Neuronal stem cell (in vitro differentiated cells): Measurements from ENCODE around the gene RIT2.
A peak's percentile ranks its signal among the peaks of the same experiment; 100 is the strongest.

Experiments
- DNase-seq: peaks from one replicate; pipeline ENCODE4 v3.0.0-alpha.2; 2013; ENCODE audit warnings: low spot score
- H2AFZ ChIP-seq: one replicate; pipeline ENCODE4 v1.6.1; 2013; ENCODE audit warnings: mild to moderate bottlenecking, low read length, inconsistent platforms
- H2AK5ac ChIP-seq: 2 replicates; pipeline ENCODE4 v1.6.1; 2013; ENCODE audit warnings: low read depth, mild to moderate bottlenecking, inconsistent platforms, low read length, moderate library complexity, mixed read lengths
- H2BK120ac ChIP-seq: 2 replicates; pipeline ENCODE4 v1.6.1; 2013; ENCODE audit warnings: low read depth, mild to moderate bottlenecking, inconsistent platforms, low read length, moderate library complexity, mixed read lengths
- H2BK12ac ChIP-seq: one replicate; pipeline ENCODE4 v1.6.1; 2013; ENCODE audit warnings: low read length, inconsistent platforms
- H2BK15ac ChIP-seq: 2 replicates; pipeline ENCODE4 v1.6.1; 2013; ENCODE audit warnings: mild to moderate bottlenecking, low read length, inconsistent platforms, mixed read lengths
- H2BK5ac ChIP-seq: one replicate; pipeline ENCODE4 v1.6.1; 2013; ENCODE audit warnings: inconsistent platforms, mild to moderate bottlenecking, low read length, moderate library complexity
- H3K14ac ChIP-seq: one replicate; pipeline ENCODE4 v1.6.1; 2013; ENCODE audit warnings: low read length, inconsistent platforms
- H3K18ac ChIP-seq: 2 replicates; pipeline ENCODE4 v1.6.1; 2013; ENCODE audit warnings: low read length, inconsistent platforms
- H3K23ac ChIP-seq: 2 replicates; pipeline ENCODE4 v1.6.1; 2013; ENCODE audit warnings: low read depth, mild to moderate bottlenecking, mixed read lengths, low read length, inconsistent platforms; ENCODE audit not compliant: poor library complexity
- H3K27ac ChIP-seq: replicated peaks from 3 replicates; pipeline ENCODE4 v1.5.1; 2013; ENCODE audit warnings: low read length, inconsistent platforms
- H3K27me3 ChIP-seq, 3 experiments: 2 replicates each; pipeline ENCODE4 v1.6.1; 2013; ENCODE audit warnings: low read length in 3 of 3, mild to moderate bottlenecking in 2 of 3, inconsistent platforms in 1 of 3, low read depth in 1 of 3, mixed read lengths in 1 of 3, moderate library complexity in 1 of 3; ENCODE audit not compliant: control insufficient read depth in 3 of 3, insufficient read depth in 3 of 3
- H3K36me3 ChIP-seq, 2 donors: replicated peaks in 1 of 2; 2 replicates each; pipeline ENCODE4 v1.6.1; 2013; ENCODE audit warnings: low read length in 2 of 2; ENCODE audit not compliant: control insufficient read depth in 2 of 2, insufficient read depth in 2 of 2
- H3K4ac ChIP-seq: 2 replicates; pipeline ENCODE4 v1.6.1; 2013; ENCODE audit warnings: inconsistent platforms, mild to moderate bottlenecking, low read length, moderate library complexity
- H3K4me1 ChIP-seq, 2 donors: 1 replicate in 1 of 2; 2 replicates in 1 of 2; pipeline ENCODE4 v1.6.1; 2013; ENCODE audit warnings: low read length in 2 of 2, low read depth in 1 of 2; ENCODE audit not compliant: control insufficient read depth in 2 of 2, insufficient read depth in 1 of 2
- H3K4me2 ChIP-seq: one replicate; pipeline ENCODE4 v1.6.1; 2013; ENCODE audit warnings: mild to moderate bottlenecking, low read length, inconsistent platforms; ENCODE audit not compliant: insufficient read depth, poor library complexity, severe bottlenecking
- H3K4me3 ChIP-seq, 2 donors: 2 replicates each; pipeline ENCODE4 v1.5.1; 2013; ENCODE audit warnings: low read length in 2 of 2, mild to moderate bottlenecking in 2 of 2, inconsistent platforms in 1 of 2, moderate library complexity in 1 of 2
- H3K79me1 ChIP-seq: one replicate; pipeline ENCODE4 v1.6.1; 2013; ENCODE audit warnings: low read depth, mild to moderate bottlenecking, inconsistent platforms, low read length, moderate library complexity
- H3K9ac ChIP-seq: one replicate; pipeline ENCODE4 v1.6.1; 2013; ENCODE audit warnings: mild to moderate bottlenecking, low read depth, low read length, inconsistent platforms; ENCODE audit not compliant: poor library complexity
- H3K9me3 ChIP-seq, 2 donors: replicated peaks in 1 of 2; 2 replicates each; pipeline versions ENCODE3 to v1.6.1; 2013; ENCODE audit warnings: low read length in 2 of 2, mild to moderate bottlenecking in 2 of 2, inconsistent platforms in 1 of 2, low read depth in 1 of 2, mixed read lengths in 1 of 2, moderate library complexity in 1 of 2; ENCODE audit not compliant: control insufficient read depth in 2 of 2, insufficient read depth in 1 of 2
- H4K8ac ChIP-seq: one replicate; pipeline ENCODE4 v1.6.1; 2013; ENCODE audit warnings: low read depth, mild to moderate bottlenecking, inconsistent platforms, low read length, moderate library complexity
- H4K91ac ChIP-seq: one replicate; pipeline ENCODE4 v1.6.1; 2013; ENCODE audit warnings: low read length, low read depth, mild to moderate bottlenecking, inconsistent platforms; ENCODE audit not compliant: poor library complexity
- WGBS, 2 donors: extraction: QIAGEN DNeasy Blood & Tissue Kit; methylation state at CpG; one replicate each; pipeline ENCODE4 v1.1.7; 2013; ENCODE audit warnings: missing lambda C conversion rate in 2 of 2, mixed read lengths in 1 of 2; ENCODE audit not compliant: insufficient read length in 2 of 2, insufficient replicate concordance in 1 of 2; ENCODE audit errors: extremely low coverage in 2 of 2; 5-methylcytosine and 5-hydroxymethylcytosine counted together

Gene RIT2

DNA sequence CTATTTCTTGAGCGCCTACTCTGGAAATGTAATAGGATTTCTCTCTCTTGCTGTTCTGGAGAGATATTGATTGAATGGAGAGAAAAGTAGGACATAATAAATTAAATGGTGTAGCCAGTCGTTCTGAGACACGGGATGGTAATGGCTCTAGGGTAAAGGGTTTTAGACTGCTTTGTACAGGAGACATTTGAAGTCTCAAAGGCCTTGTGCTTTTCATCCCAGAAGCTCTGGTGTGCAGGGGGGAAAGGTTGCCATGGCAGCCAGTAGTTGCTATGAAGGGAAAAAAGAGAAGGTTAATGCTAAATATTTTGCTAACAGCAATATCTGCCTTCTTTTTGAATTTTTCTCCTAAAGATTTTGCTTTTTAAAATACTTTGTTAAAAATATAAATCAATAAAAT is 359.3 kb downstream of the RIT2 start:
- no peak overlapping the region for H2AK5ac ChIP-seq
- no peak overlapping the region for H4K91ac ChIP-seq
- H3K79me1 ChIP-seq = no peaks in the 10 kb centered on the region
- peaks cover 0 to 11% of the 10 kb centered on the region in 2 donors for H3K4me1 ChIP-seq
- no peaks in the 10 kb centered on the region for H3K9me3 ChIP-seq
- H3K9ac ChIP-seq = no peak overlapping the region
- DNase-seq = no peak
- WGBS, 2 donors = no CpG with 5 or more reads among the region's 3 CpGs
- peak overlapping the region; percentile 17 for H2AFZ ChIP-seq
- no peak overlapping the region for H3K4me2 ChIP-seq
- H3K27me3 ChIP-seq = no peaks in the 10 kb centered on the region
- H3K14ac ChIP-seq = no peak overlapping the region
- H3K23ac ChIP-seq = no peak overlapping the region
- no peak overlapping the region for H3K4me3 ChIP-seq
- H4K8ac ChIP-seq = no peak overlapping the region
- no peaks in the 10 kb centered on the region for H3K36me3 ChIP-seq
- H3K4ac ChIP-seq = no peak overlapping the region
- no peak overlapping the region for H3K27ac ChIP-seq
- no peak overlapping the region for H2BK120ac ChIP-seq
- H2BK5ac ChIP-seq = no peak overlapping the region
- no peak overlapping the region for H3K18ac ChIP-seq
- H2BK15ac ChIP-seq = no peak overlapping the region
- H2BK12ac ChIP-seq = no peak overlapping the region

DNA sequence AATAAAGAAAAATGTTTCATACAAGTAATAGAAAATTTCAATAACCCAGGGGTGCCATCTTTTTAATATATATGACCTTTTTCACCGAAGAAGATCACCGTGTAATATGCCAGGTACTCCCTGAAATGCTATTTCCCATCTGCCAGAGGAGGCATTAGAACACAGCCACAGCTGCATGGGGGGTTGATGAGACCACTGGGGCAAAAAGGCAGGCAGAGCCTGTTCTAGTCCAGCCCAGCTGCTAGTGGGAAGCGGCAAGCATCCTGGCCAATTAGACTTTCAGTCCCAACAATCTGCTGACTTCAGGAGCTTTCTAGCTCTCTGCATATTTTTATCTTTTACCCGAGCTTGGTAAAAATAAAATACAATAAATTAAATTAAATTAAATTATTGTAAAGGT is 362.6 kb downstream of the RIT2 start:
- no peak overlapping the region for H2AK5ac ChIP-seq
- H3K36me3 ChIP-seq = no peaks in the 10 kb centered on the region
- H2AFZ ChIP-seq = no peak overlapping the region
- no peak overlapping the region for H2BK120ac ChIP-seq
- no peak overlapping the region for H3K9ac ChIP-seq
- H3K18ac ChIP-seq = no peak overlapping the region
- no peak overlapping the region for H3K23ac ChIP-seq
- H3K4me2 ChIP-seq = no peak overlapping the region
- no peaks in the 10 kb centered on the region for H3K79me1 ChIP-seq
- WGBS, 2 donors = no CpG with 5 or more reads among the region's 4 CpGs
- no peak overlapping the region for H3K27ac ChIP-seq
- no peak overlapping the region for H2BK15ac ChIP-seq
- no peak overlapping the region for H2BK5ac ChIP-seq
- H3K4me1 ChIP-seq = peaks cover 0 to 11% of the 10 kb centered on the region in 2 donors
- H3K14ac ChIP-seq = no peak overlapping the region
- no peak overlapping the region for H4K8ac ChIP-seq
- no peak overlapping the region for H2BK12ac ChIP-seq
- H3K9me3 ChIP-seq = no peaks in the 10 kb centered on the region
- H4K91ac ChIP-seq = no peak overlapping the region
- DNase-seq = no peak
- no peak overlapping the region for H3K4ac ChIP-seq
- H3K27me3 ChIP-seq = no peaks in the 10 kb centered on the region
- H3K4me3 ChIP-seq = no peak overlapping the region

DNA sequence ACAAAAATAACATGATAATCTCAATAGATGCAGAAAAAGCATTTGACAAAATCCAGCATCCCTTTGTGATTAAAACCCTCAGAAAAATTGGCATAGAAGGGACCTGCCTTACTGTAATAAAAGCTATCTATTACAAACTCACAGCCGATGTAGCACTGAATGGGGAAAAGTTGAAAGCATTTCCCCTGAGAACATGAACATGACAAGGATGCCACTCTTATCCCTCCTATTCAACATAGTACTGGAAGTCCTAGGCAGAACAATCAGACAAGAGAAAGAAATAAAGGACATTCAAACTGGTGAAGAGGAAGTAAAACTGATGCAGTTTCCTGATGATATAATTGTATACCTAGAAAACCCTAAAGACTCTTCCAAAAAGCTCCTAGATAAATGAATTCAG is 368.7 kb downstream of the RIT2 start:
- no peaks in the 10 kb centered on the region for H3K9me3 ChIP-seq
- no peak overlapping the region for H3K4me2 ChIP-seq
- no peak overlapping the region for H2BK12ac ChIP-seq
- H3K4ac ChIP-seq = no peak overlapping the region
- peaks cover 0 to 2% of the 10 kb centered on the region in 2 donors for H3K4me1 ChIP-seq
- H3K14ac ChIP-seq = no peak overlapping the region
- H2BK15ac ChIP-seq = no peak overlapping the region
- no peak overlapping the region for H2AFZ ChIP-seq
- H3K27ac ChIP-seq = no peak overlapping the region
- no peak overlapping the region for H2BK120ac ChIP-seq
- no peak overlapping the region for H4K8ac ChIP-seq
- WGBS, 2 donors = no CpG with 5 or more reads among the region's 1 CpG
- no peak overlapping the region for H4K91ac ChIP-seq
- no peak overlapping the region for H3K18ac ChIP-seq
- no peaks in the 10 kb centered on the region for H3K79me1 ChIP-seq
- H3K27me3 ChIP-seq = no peaks in the 10 kb centered on the region
- no peak overlapping the region for H3K9ac ChIP-seq
- no peak overlapping the region for H2BK5ac ChIP-seq
- no peak overlapping the region for H2AK5ac ChIP-seq
- H3K23ac ChIP-seq = no peak overlapping the region
- H3K4me3 ChIP-seq = no peak overlapping the region
- H3K36me3 ChIP-seq = no peaks in the 10 kb centered on the region
- no peak for DNase-seq

DNA sequence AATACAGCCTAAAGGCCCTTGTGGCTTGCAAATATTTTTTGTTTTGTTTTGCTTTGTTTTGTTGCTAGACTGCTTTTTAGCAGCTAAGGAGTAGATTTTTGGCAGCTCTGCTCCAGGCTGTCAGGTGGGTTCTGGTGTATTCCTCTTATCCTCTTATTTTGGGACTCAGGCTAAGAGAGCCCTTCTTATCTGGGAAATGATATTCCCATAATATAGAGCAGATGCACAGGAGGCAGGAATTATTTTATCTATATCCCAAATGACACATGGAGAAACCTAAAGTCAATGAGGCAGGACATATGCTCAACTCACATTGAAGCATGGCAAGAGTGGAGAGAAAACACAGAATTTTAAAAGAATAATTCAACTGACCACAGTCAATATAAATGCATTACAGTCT is 369.6 kb downstream of the RIT2 start:
- Histone ChIP-seq H3K14ac (no peak overlapping the region), H3K27me3 (no peaks in the 10 kb centered on the region)

More for the DNA sequence above, 369.6 kb downstream of the RIT2 start:
- Histone ChIP-seq H2BK5ac (no peak overlapping the region), H3K27ac (no peak overlapping the region), H3K79me1 (no peaks in the 10 kb centered on the region), H4K8ac (no peak overlapping the region), H3K9ac (no peak overlapping the region), H3K4ac (no peak overlapping the region), H3K4me1 (peaks cover 0 to 2% of the 10 kb centered on the region in 2 donors), H3K4me3 (no peak overlapping the region), H3K18ac (no peak overlapping the region), H2AK5ac (no peak overlapping the region), H3K36me3 (no peaks in the 10 kb centered on the region), H2BK120ac (no peak overlapping the region), H4K91ac (no peak overlapping the region), H3K9me3 (no peaks in the 10 kb centered on the region), H2AFZ (no peak overlapping the region), H2BK15ac (no peak overlapping the region), H3K4me2 (no peak overlapping the region), H3K23ac (no peak overlapping the region), H2BK12ac (no peak overlapping the region)
- DNase-seq = no peak
